T-cell (primary cell): ENCODE measurements around the gene ACAA2. TPM values are rescaled to one million over a fixed set of nuclear protein-coding genes. Genes with fewer than 3 reads are reported as not detected.
A peak's percentile ranks its signal among the peaks of the same experiment; 100 is the strongest.

Experiments
- ATAC-seq, 4 experiments: fragments of 200-7000 bp in 3 of 4; fragments of 150-1000 bp in 1 of 4; cut with Tn5 transposase; replicated peaks in 1 of 4; 1 replicate in 3 of 4; 2 replicates in 1 of 4; pipeline ENCODE4 v1.10.0; 2021; ENCODE audit warnings: moderate library complexity in 3 of 4, mild to moderate bottlenecking in 2 of 4, moderate number of reproducible peaks in 1 of 4
- CTCF ChIA-PET, 2 donors: fragments of 300-600 bp; sonication (Branson Sonifier 250); formaldehyde crosslinking; loops; one replicate each; lab custom pipeline; 2022; ENCODE audit warnings: antibody characterized with exemption in 2 of 2; lab: Charles Lee
- POLR2A ChIA-PET, 2 donors: fragments of 300-600 bp; sonication (Branson Sonifier 250); formaldehyde crosslinking; loops; one replicate each; lab custom pipeline; 2022; ENCODE audit warnings: antibody characterized with exemption in 2 of 2; lab: Charles Lee
- DNase-seq, 35 experiments: peaks; one replicate each; pipeline versions ENCODE4 v3.0.0 to v3.0.0-alpha.2; 2013 to 2023
- H3K27ac ChIP-seq: one replicate; pipeline ENCODE4 v1.5.1; 2013; ENCODE audit warnings: low read length
- H3K27me3 ChIP-seq, 2 experiments: replicated peaks in 1 of 2; 1 replicate in 1 of 2; 2 replicates in 1 of 2; pipeline versions ENCODE4 v1.6.1 to v1.7.0; 2013; ENCODE audit warnings: low read length in 1 of 2, mixed read lengths in 1 of 2; ENCODE audit not compliant: control insufficient read depth in 2 of 2, insufficient read depth in 2 of 2; ENCODE audit errors: extremely low read depth in 1 of 2
- H3K36me3 ChIP-seq, 2 donors: 1 replicate in 1 of 2; 2 replicates in 1 of 2; pipeline versions ENCODE4 v1.6.1 to v1.7.0; 2013; ENCODE audit warnings: low read length in 1 of 2; ENCODE audit not compliant: control insufficient read depth in 2 of 2, insufficient read depth in 1 of 2; ENCODE audit errors: extremely low read depth in 1 of 2
- H3K4me1 ChIP-seq, 2 experiments: 1 replicate in 1 of 2; 2 replicates in 1 of 2; pipeline versions ENCODE4 v1.6.1 to v1.7.0; 2013; ENCODE audit warnings: low read length in 2 of 2, mixed read lengths in 1 of 2; ENCODE audit not compliant: insufficient read depth in 2 of 2, control insufficient read depth in 1 of 2; ENCODE audit errors: extremely low read depth in 1 of 2
- H3K4me3 ChIP-seq, 2 donors: 1 replicate in 1 of 2; 2 replicates in 1 of 2; pipeline versions ENCODE4 v1.5.1 to v1.7.0; 2013; ENCODE audit warnings: mild to moderate bottlenecking in 2 of 2, low read length in 1 of 2, moderate library complexity in 1 of 2; ENCODE audit not compliant: control insufficient read depth in 1 of 2; ENCODE audit errors: extremely low read depth in 1 of 2
- H3K9me3 ChIP-seq: 2 replicates; pipeline ENCODE4 v1.7.0; 2013
- H3K27ac Mint-ChIP-seq, 2 donors: one replicate each; pipeline ENCODE4 v1.8.0; 2020 to 2021; ENCODE audit warnings: mild to moderate bottlenecking in 2 of 2, mixed read lengths in 2 of 2
- H3K27me3 Mint-ChIP-seq, 2 donors: one replicate each; pipeline ENCODE4 v1.8.0; 2021 to 2022; ENCODE audit warnings: mixed read lengths in 2 of 2
- H3K36me3 Mint-ChIP-seq: one replicate; pipeline ENCODE4 v1.8.0; 2021; ENCODE audit warnings: mixed read lengths
- H3K4me1 Mint-ChIP-seq, 3 donors: one replicate each; pipeline ENCODE4 v1.8.0; 2020 to 2022; ENCODE audit warnings: mixed read lengths in 3 of 3, mild to moderate bottlenecking in 1 of 3
- H3K4me3 Mint-ChIP-seq, 3 donors: one replicate each; pipeline ENCODE4 v1.8.0; 2020 to 2022; ENCODE audit warnings: mild to moderate bottlenecking in 3 of 3, mixed read lengths in 3 of 3, moderate library complexity in 3 of 3
- H3K9me3 Mint-ChIP-seq, 3 donors: one replicate each; pipeline ENCODE4 v1.8.0; 2020 to 2022; ENCODE audit warnings: mixed read lengths in 3 of 3
- WGBS: methylation state at CpG from one replicate; pipeline ENCODE4 v1.1.5; 2013; ENCODE audit warnings: missing lambda C conversion rate; ENCODE audit not compliant: insufficient coverage; 5-methylcytosine and 5-hydroxymethylcytosine counted together
- total RNA-seq, 35 experiments: library from RNA in 6 of 35; stranded (reverse) in 6 of 35; fragments of 120-200 nt in 1 of 35; gene quantifications; one replicate each; pipeline versions ENCODE4 v1.2.1 to v1.2.4 and lab custom pipeline; 2013 to 2026

The ACAA2 gene, protein sequence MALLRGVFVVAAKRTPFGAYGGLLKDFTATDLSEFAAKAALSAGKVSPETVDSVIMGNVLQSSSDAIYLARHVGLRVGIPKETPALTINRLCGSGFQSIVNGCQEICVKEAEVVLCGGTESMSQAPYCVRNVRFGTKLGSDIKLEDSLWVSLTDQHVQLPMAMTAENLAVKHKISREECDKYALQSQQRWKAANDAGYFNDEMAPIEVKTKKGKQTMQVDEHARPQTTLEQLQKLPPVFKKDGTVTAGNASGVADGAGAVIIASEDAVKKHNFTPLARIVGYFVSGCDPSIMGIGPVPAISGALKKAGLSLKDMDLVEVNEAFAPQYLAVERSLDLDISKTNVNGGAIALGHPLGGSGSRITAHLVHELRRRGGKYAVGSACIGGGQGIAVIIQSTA
- 10 to 100 TPM; 20.1 to 34.1 (median 28.3) TPM for total RNA-seq
- 58.7 TPM for total RNA-seq (2013)
- total RNA-seq (lab: John Stamatoyannopoulos, UW), result 12.1 to 36.7 (median 21.0) reads per million in 29 experiments

GRCh38 chr18:49813319-49814146 lies at the start of gene ACAA2:
Gene ACAA2, minus strand, starts transcription at chr18:49813533. Its CDS starts 49 bp downstream, at chr18:49813484.
- H3K9me3 Mint-ChIP-seq, result peaks cover 0 to 14% (median 9%) of the 10 kb centered on the region in 3 donors
- H3K27me3 Mint-ChIP-seq, result no peaks in the 10 kb centered on the region
- no peaks in the 10 kb centered on the region for H3K27me3 ChIP-seq
- peaks cover 57 to 64% (median 58%) of the 10 kb centered on the region in 3 donors for H3K4me1 Mint-ChIP-seq
- H3K4me3 Mint-ChIP-seq, result peak within 1 kb of the TSS; percentile 91 to 99 (median 95)
- peak within 1 kb of the TSS; percentile 92 for H3K27ac ChIP-seq
- H3K9me3 ChIP-seq, result no peaks in the 10 kb centered on the region
- no peaks in the 10 kb centered on the region for H3K36me3 ChIP-seq
- H3K36me3 Mint-ChIP-seq, result peaks cover 15% of the 10 kb centered on the region
- peak within 1 kb of the TSS; percentile 97 for H3K27ac Mint-ChIP-seq
- CTCF ChIA-PET, result interaction anchor here in 1 of 2 donors (0.6 to 0.7 kb wide), 3 partner anchors 10 to 46 kb away, joined by 4 to 6 read pairs (median 4); no protein-coding TSS in a partner anchor
- WGBS, result under 1% methylated on average over 73 of the region's 74 CpGs
- POLR2A ChIA-PET, result interaction anchor here (0.6 kb wide), 2 partner anchors 9 to 327 kb away, joined by 5 to 8 read pairs; no protein-coding TSS in a partner anchor
- peaks cover 14 to 34% of the 10 kb centered on the region in 2 experiments for H3K4me1 ChIP-seq
- ATAC-seq (peak; percentile 86 to 91 (median 88)), DNase-seq (peak; percentile 47 to 85 (median 62))
- H3K4me3 ChIP-seq, result peak within 1 kb of the TSS; percentile 89 to 91

GRCh38 chr18:49862656-49863385 lies 49.5 kb upstream of the ACAA2 start:
- peaks cover 0 to 2% (median 0%) of the 10 kb centered on the region in 3 donors for H3K4me1 Mint-ChIP-seq

GRCh38 chr18:49861659-49862058 lies 48.3 kb upstream of the ACAA2 start:
- Histone ChIP-seq H3K36me3 (no peaks in the 10 kb centered on the region), H3K27ac (no peak overlapping the region), H3K9me3 (no peaks in the 10 kb centered on the region), H3K27me3 (peaks cover 0 to 20% of the 10 kb centered on the region in 2 experiments), H3K4me1 (no peaks in the 10 kb centered on the region), H3K4me3 (no peak overlapping the region)
- 60% methylated on average over 1 of the region's 3 CpGs for WGBS
- Mint-ChIP-seq H3K27me3 (peaks cover 9% of the 10 kb centered on the region in 2 donors), H3K36me3 (no peaks in the 10 kb centered on the region), H3K4me3 (no peak overlapping the region), H3K9me3 (no peaks in the 10 kb centered on the region), H3K4me1 (peaks cover 0 to 2% (median 0%) of the 10 kb centered on the region in 3 donors), H3K27ac (no peak overlapping the region)
- CTCF ChIA-PET, result interaction anchor here (0.6 to 2.5 kb wide), 18 partner anchors 33 to 1414 kb away, joined by 3 to 13 read pairs (median 4); no protein-coding TSS in a partner anchor
- POLR2A ChIA-PET, result interaction anchor here in 1 of 2 donors (0.6 kb wide), 1 partner anchor 26 kb away, joined by 4 read pairs; no protein-coding TSS in a partner anchor
- ATAC-seq (no peak), DNase-seq (peak in 2 of 35 experiments; percentile 3 to 48)

More at GRCh38 chr18:49862656-49863385, 49.5 kb upstream of the ACAA2 start:
- Mint-ChIP-seq H3K9me3 (no peaks in the 10 kb centered on the region), H3K27ac (no peak overlapping the region), H3K27me3 (peaks cover 10% of the 10 kb centered on the region in 2 donors), H3K36me3 (no peaks in the 10 kb centered on the region), H3K4me3 (no peak overlapping the region)
- CTCF ChIA-PET, result interaction anchor here (0.5 to 1.5 kb wide), 2 partner anchors 354 to 430 kb away, joined by 3 read pairs; no protein-coding TSS in a partner anchor
- POLR2A ChIA-PET, result interaction anchor here in 1 of 2 donors (0.5 kb wide), 1 partner anchor 314 kb away, joined by 5 read pairs; no protein-coding TSS in a partner anchor
- DNase-seq, result no peak
- Histone ChIP-seq H3K27me3 (peaks cover 0 to 20% of the 10 kb centered on the region in 2 experiments), H3K36me3 (no peaks in the 10 kb centered on the region), H3K4me3 (no peak overlapping the region), H3K4me1 (no peaks in the 10 kb centered on the region), H3K27ac (no peak overlapping the region), H3K9me3 (no peaks in the 10 kb centered on the region)
- WGBS, result 88% methylated on average over 11 of the region's 13 CpGs
- no peak for ATAC-seq

- CTCF ChIA-PET, result interaction anchor here (0.6 to 3.5 kb wide), 17 partner anchors 46 to 1182 kb away, joined by 3 to 26 read pairs (median 4); partner anchors contain the start of gene ACAA2 (in 1 of the 2)
- Histone ChIP-seq H3K4me3 (no peak overlapping the region), H3K4me1 (no peaks in the 10 kb centered on the region), H3K36me3 (no peaks in the 10 kb centered on the region), H3K27me3 (peaks cover 0 to 16% of the 10 kb centered on the region in 2 experiments), H3K27ac (no peak overlapping the region), H3K9me3 (no peaks in the 10 kb centered on the region)
- Mint-ChIP-seq H3K36me3 (no peaks in the 10 kb centered on the region), H3K4me1 (peaks cover 0 to 2% (median 0%) of the 10 kb centered on the region in 3 donors), H3K27ac (no peak overlapping the region), H3K9me3 (no peaks in the 10 kb centered on the region), H3K27me3 (peaks cover 3 to 9% of the 10 kb centered on the region in 2 donors), H3K4me3 (no peak overlapping the region)
- POLR2A ChIA-PET, result no interaction called here
- WGBS, result 88% methylated on average over 10 of the region's 12 CpGs
- ATAC-seq (no peak), DNase-seq (no peak)
Observed at GRCh38 chr18:49859725-49860124, 46.4 kb upstream of the ACAA2 start.

DNA sequence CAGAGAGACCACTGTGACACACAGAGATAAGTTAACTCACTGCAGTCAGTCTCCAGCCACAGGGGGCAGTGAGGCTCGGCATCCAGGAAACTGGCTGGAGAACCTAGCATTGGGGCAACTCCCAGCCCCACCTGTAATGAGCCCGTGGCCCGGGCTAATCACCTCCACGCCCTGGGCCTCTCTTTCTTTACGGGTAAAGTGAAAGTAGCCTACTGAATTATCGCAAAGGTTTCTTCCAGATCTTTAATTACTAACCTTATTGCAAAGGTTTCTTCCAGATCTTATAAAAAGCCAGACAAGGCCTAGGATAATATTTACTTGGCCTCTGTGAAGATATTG lies 45.7 kb upstream of the ACAA2 start:
- CTCF ChIA-PET, result interaction anchor here (0.5 to 3.5 kb wide), 15 partner anchors 10 to 1185 kb away, joined by 3 to 26 read pairs (median 4); no protein-coding TSS in a partner anchor
- Histone ChIP-seq H3K9me3 (no peaks in the 10 kb centered on the region), H3K4me1 (no peaks in the 10 kb centered on the region), H3K27ac (no peak overlapping the region), H3K36me3 (no peaks in the 10 kb centered on the region), H3K27me3 (peaks cover 0 to 12% of the 10 kb centered on the region in 2 experiments), H3K4me3 (no peak overlapping the region)
- H3K27ac Mint-ChIP-seq, result no peak overlapping the region
- ATAC-seq, result no peak
- POLR2A ChIA-PET, result no interaction called here
- H3K4me1 Mint-ChIP-seq, result peaks cover 0 to 2% (median 0%) of the 10 kb centered on the region in 3 donors
- peaks cover 3 to 4% of the 10 kb centered on the region in 2 donors for H3K27me3 Mint-ChIP-seq
- no peak overlapping the region for H3K4me3 Mint-ChIP-seq
- 33% methylated on average over 1 of the region's 6 CpGs for WGBS
- H3K36me3 Mint-ChIP-seq, result no peaks in the 10 kb centered on the region
- no peaks in the 10 kb centered on the region for H3K9me3 Mint-ChIP-seq
- DNase-seq, result no peak
